A549 treated with RU486 at 1 μM for 4 hours (cell line): ENCODE data around the gene PIBF1. TPM values are rescaled to one million over a fixed set of nuclear protein-coding genes. Genes with fewer than 3 reads are reported as not detected.

Source experiments
- total RNA-seq: library from RNA; stranded (reverse); fragments of 200-300 nt; extraction: Qiagen RNA extraction; gene quantifications from 5 replicates; pipeline ENCODE4 v1.2.3, GENCODE V29; 2022; ENCODE audit warnings: low read depth

The PIBF1 gene, protein sequence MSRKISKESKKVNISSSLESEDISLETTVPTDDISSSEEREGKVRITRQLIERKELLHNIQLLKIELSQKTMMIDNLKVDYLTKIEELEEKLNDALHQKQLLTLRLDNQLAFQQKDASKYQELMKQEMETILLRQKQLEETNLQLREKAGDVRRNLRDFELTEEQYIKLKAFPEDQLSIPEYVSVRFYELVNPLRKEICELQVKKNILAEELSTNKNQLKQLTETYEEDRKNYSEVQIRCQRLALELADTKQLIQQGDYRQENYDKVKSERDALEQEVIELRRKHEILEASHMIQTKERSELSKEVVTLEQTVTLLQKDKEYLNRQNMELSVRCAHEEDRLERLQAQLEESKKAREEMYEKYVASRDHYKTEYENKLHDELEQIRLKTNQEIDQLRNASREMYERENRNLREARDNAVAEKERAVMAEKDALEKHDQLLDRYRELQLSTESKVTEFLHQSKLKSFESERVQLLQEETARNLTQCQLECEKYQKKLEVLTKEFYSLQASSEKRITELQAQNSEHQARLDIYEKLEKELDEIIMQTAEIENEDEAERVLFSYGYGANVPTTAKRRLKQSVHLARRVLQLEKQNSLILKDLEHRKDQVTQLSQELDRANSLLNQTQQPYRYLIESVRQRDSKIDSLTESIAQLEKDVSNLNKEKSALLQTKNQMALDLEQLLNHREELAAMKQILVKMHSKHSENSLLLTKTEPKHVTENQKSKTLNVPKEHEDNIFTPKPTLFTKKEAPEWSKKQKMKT
- 2.7 to 5.8 TPM (median 5.4 TPM) in 5 replicates for total RNA-seq

GRCh38 chr13:72781451-72782439 is at the start of gene PIBF1, which contains the start of gene DIS3:
Gene PIBF1, plus strand, starts transcription at chr13:72782133. Its CDS starts 1,337 bp downstream, at chr13:72783470.
Gene DIS3, minus strand, starts transcription at chr13:72781900. Its CDS starts 68 bp downstream, at chr13:72781832.

GRCh38 chr13:73058736-73059459 is 277.0 kb downstream of the PIBF1 start, which contains the start of gene KLF5:
Gene KLF5, plus strand, starts transcription at chr13:73059005. Its CDS starts 323 bp downstream, at chr13:73059328.

Other genes starting within 250 kb of the PIBF1 start
- gene MZT1, start 54.5 kb upstream of the PIBF1 start, total RNA-seq, result 4.6 to 15.3 TPM (median 12.0 TPM) in 5 replicates
- gene BORA, start 54.2 kb upstream of the PIBF1 start, total RNA-seq, result 7.4 to 9.9 TPM (median 7.9 TPM) in 5 replicates
- 12.2 to 22.6 TPM (median 20.3 TPM) in 5 replicates for gene DIS3, start 233 bp upstream of the PIBF1 start, total RNA-seq